COLO668 (cell line): Measurements from ENCODE around the gene ARHGAP18.

Source experiments
- DNase-seq: peaks from one replicate; lab custom pipeline; 2025; ENCODE audit not compliant: unreplicated experiment; lab: John Stamatoyannopoulos, UW

Gene ARHGAP18

GRCh38 chr6:129546702-129547101 lies 163.3 kb downstream of the ARHGAP18 start:
- no peak for DNase-seq

GRCh38 chr6:129544892-129545612 lies 164.9 kb downstream of the ARHGAP18 start:
- DNase-seq, result no peak

GRCh38 chr6:129543981-129544380 lies 166.0 kb downstream of the ARHGAP18 start:
- DNase-seq, result no peak

- DNase-seq, result no peak
These were observed 167.3 kb downstream of the ARHGAP18 start for GRCh38 chr6:129542705-129543104.

GRCh38 chr6:129539032-129539431 lies 170.9 kb downstream of the ARHGAP18 start:
- DNase-seq, result no peak

- no peak for DNase-seq
These were observed 173.7 kb downstream of the ARHGAP18 start for GRCh38 chr6:129536271-129536670.

GRCh38 chr6:129534926-129535325 lies 175.1 kb downstream of the ARHGAP18 start:
- no peak for DNase-seq
